Measurements from ENCODE around the gene NEB.

GRCh38 chr2:151707857-151708256, 26.4 kb downstream of the NEB start:
- TF ChIP-seq CTCF (conservative IDR thresholded peaks at IDR 0.05; ENCODE audit: low read depth, low read length) (no peak), EZH2 (IDR thresholded peaks at IDR 0.05; ENCODE audit: low read length, unreplicated experiment) (no peak), EZH2phosphoT487 (IDR thresholded peaks at IDR 0.05; ENCODE audit: borderline replicate concordance, low read length) (no peak)
